Keratinocyte (primary cell): ENCODE measurements around the gene UBAC2. TPM values are rescaled to one million over a fixed set of nuclear protein-coding genes. Genes with fewer than 3 reads are reported as not detected.

Experiments used
- DNase-seq: peaks from one replicate; pipeline ENCODE4 v3.0.0-alpha.2; 2011; ENCODE audit warnings: low read depth, missing footprints, low spot score
- FAIRE-seq: peaks from 2 replicates; lab custom pipeline; 2011; peaks lifted over from hg19 to GRCh38; lab: Jason Lieb, UNC
- H2AFZ ChIP-seq: 2 replicates; pipeline ENCODE4 v1.6.0; 2012; ENCODE audit warnings: low read length, control low read depth, inconsistent platforms; ENCODE audit not compliant: control insufficient read depth
- H3K27ac ChIP-seq: 2 replicates; pipeline ENCODE4 v1.5.1; 2011; ENCODE audit warnings: low read length; ENCODE audit not compliant: control insufficient read depth, insufficient read depth
- H3K27me3 ChIP-seq: 3 replicates; pipeline ENCODE4 v1.6.0; 2011; ENCODE audit warnings: low read length; ENCODE audit not compliant: control insufficient read depth, insufficient read depth; ENCODE audit errors: extremely low read depth
- H3K36me3 ChIP-seq, 2 experiments: 2 replicates in 1 of 2; 3 replicates in 1 of 2; pipeline ENCODE4 v1.5.1; 2011; ENCODE audit warnings: low read length in 2 of 2, mild to moderate bottlenecking in 1 of 2; ENCODE audit not compliant: control insufficient read depth in 2 of 2, insufficient read depth in 2 of 2; ENCODE audit errors: extremely low read depth in 1 of 2
- H3K4me1 ChIP-seq: 3 replicates; pipeline ENCODE4 v1.5.1; 2011; ENCODE audit warnings: low read length; ENCODE audit not compliant: control insufficient read depth, insufficient read depth; ENCODE audit errors: extremely low read depth
- H3K4me2 ChIP-seq: 3 replicates; pipeline ENCODE4 v1.6.0; 2011; ENCODE audit warnings: low read depth, low read length; ENCODE audit not compliant: control insufficient read depth, insufficient read depth; ENCODE audit errors: extremely low read depth
- H3K4me3 ChIP-seq, 3 experiments: fragments of 200-600 bp in 1 of 3; sonication (generic) in 1 of 3; 2 replicates in 2 of 3; 3 replicates in 1 of 3; pipeline ENCODE4 v1.5.1; 2011 to 2016; ENCODE audit warnings: low read length in 3 of 3, mild to moderate bottlenecking in 3 of 3, control low read depth in 2 of 3, inconsistent platforms in 1 of 3, low read depth in 1 of 3, mixed read lengths in 1 of 3, mixed run types in 1 of 3, moderate library complexity in 1 of 3; ENCODE audit not compliant: control insufficient read depth in 2 of 3, insufficient read depth in 2 of 3; ENCODE audit errors: extremely low read depth in 1 of 3
- H3K79me2 ChIP-seq: 2 replicates; pipeline ENCODE4 v1.6.0; 2012; ENCODE audit warnings: low read length; ENCODE audit not compliant: control insufficient read depth, insufficient read depth
- H3K9ac ChIP-seq: 3 replicates; pipeline ENCODE4 v1.6.0; 2011; ENCODE audit warnings: low read length; ENCODE audit not compliant: control insufficient read depth, insufficient read depth; ENCODE audit errors: extremely low read depth
- H3K9me1 ChIP-seq: 3 replicates; pipeline ENCODE4 v1.6.0; 2011; ENCODE audit warnings: low read length; ENCODE audit not compliant: control insufficient read depth, insufficient read depth; ENCODE audit errors: extremely low read depth
- H3K9me3 ChIP-seq: 2 replicates; pipeline ENCODE4 v1.5.1; 2012; ENCODE audit warnings: low read depth, low read length; ENCODE audit not compliant: control insufficient read depth
- H4K20me1 ChIP-seq: 3 replicates; pipeline ENCODE4 v1.6.0; 2011; ENCODE audit warnings: low read length; ENCODE audit not compliant: control insufficient read depth, insufficient read depth; ENCODE audit errors: extremely low read depth
- EZH2 ChIP-seq: IDR thresholded peaks from one replicate; pipeline ENCODE4 v1.6.1; 2012; ENCODE audit warnings: inconsistent platforms, mild to moderate bottlenecking, low read length, moderate library complexity
- dilution Hi-C: fragments of 300-500 bp; cut with MboI; formaldehyde crosslinking; loops from one replicate; pipeline ENCODE4 v1.7.0; 2020; ENCODE audit warnings: low sequenced_read_pairs; ENCODE audit not compliant: extremely low pct_ligation_motif_present
- polyA plus RNA-seq, 5 experiments: library from polyadenylated mRNA; depleted of rRNA in 3 of 5; stranded (reverse) in 3 of 5; stranded (forward) in 1 of 5; unstranded in 1 of 5; fragments of >200 nt; gene quantifications; 1 replicate in 1 of 5; 2 replicates in 3 of 5; 3 replicates in 1 of 5; pipeline versions ENCODE4 v1.2.1 to v1.2.3, GENCODE V29; 2011 to 2012; ENCODE audit warnings: missing spikeins in 2 of 5, low read depth in 1 of 5, low replicate concordance in 1 of 5
- TF ChIP-seq, protein P1 (sequence below), 3 experiments: IDR thresholded peaks in 1 of 3; conservative IDR thresholded peaks in 1 of 3; optimal IDR thresholded peaks in 1 of 3; 2 replicates in 2 of 3; 3 replicates in 1 of 3; pipeline versions ENCODE3 to v1.5.1; 2011; ENCODE audit warnings: low read length in 3 of 3, mild to moderate bottlenecking in 3 of 3, moderate library complexity in 2 of 3, control low read depth in 1 of 3, inconsistent platforms in 1 of 3; ENCODE audit not compliant: insufficient read depth in 2 of 3; ENCODE audit errors: extremely low read depth in 1 of 3

The UBAC2 gene
- polyA plus RNA-seq, 1 donor (not counting 4 experiments of a cell fraction or from before 2014, with no cell fraction given), result 104 TPM

DNA sequence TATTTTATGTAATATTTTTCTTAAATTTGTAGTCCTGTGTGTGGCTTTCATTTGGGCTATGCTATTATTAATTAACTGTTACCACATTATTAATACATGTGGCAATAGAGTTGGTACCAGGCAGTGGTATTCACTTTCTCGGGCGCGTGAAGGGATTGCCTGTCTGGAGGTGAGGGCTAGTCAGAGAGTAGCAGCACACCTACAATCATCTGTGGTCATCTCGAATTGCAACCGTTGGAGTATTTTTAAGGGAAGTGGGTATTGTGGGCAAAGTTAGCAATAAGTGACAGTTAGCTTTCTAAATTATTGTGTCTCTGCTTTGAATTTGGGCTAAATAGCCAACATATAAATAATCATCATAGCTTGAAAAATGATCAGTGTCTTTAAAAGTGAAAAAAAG is 77.5 kb downstream of the UBAC2 start:
- FAIRE-seq, result no peak
- dilution Hi-C loops, result no loop called here
- Histone ChIP-seq H3K4me3 (no peak overlapping the region), H3K27ac (no peak overlapping the region), H3K36me3 (peaks cover 0 to 8% of the 10 kb centered on the region in 2 experiments), H3K9ac (no peak overlapping the region), H3K4me1 (no peaks in the 10 kb centered on the region), H3K9me1 (no peaks in the 10 kb centered on the region), H3K79me2 (no peaks in the 10 kb centered on the region), H3K4me2 (no peak overlapping the region), H2AFZ (no peak overlapping the region), H3K27me3 (no peaks in the 10 kb centered on the region), H4K20me1 (no peaks in the 10 kb centered on the region), H3K9me3 (no peaks in the 10 kb centered on the region)
- no peak for TF ChIP-seq EZH2
- TF ChIP-seq, protein P1, sequence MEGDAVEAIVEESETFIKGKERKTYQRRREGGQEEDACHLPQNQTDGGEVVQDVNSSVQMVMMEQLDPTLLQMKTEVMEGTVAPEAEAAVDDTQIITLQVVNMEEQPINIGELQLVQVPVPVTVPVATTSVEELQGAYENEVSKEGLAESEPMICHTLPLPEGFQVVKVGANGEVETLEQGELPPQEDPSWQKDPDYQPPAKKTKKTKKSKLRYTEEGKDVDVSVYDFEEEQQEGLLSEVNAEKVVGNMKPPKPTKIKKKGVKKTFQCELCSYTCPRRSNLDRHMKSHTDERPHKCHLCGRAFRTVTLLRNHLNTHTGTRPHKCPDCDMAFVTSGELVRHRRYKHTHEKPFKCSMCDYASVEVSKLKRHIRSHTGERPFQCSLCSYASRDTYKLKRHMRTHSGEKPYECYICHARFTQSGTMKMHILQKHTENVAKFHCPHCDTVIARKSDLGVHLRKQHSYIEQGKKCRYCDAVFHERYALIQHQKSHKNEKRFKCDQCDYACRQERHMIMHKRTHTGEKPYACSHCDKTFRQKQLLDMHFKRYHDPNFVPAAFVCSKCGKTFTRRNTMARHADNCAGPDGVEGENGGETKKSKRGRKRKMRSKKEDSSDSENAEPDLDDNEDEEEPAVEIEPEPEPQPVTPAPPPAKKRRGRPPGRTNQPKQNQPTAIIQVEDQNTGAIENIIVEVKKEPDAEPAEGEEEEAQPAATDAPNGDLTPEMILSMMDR (optimal IDR thresholded peaks at IDR 0.05 in 1 of 3, IDR thresholded peaks at IDR 0.05 in 1 of 3, conservative IDR thresholded peaks at IDR 0.05 in 1 of 3; ENCODE audit: extremely low read depth in 1 of 3, insufficient read depth in 2 of 3, low read length in 3 of 3), result no peak
- no peak for DNase-seq

DNA sequence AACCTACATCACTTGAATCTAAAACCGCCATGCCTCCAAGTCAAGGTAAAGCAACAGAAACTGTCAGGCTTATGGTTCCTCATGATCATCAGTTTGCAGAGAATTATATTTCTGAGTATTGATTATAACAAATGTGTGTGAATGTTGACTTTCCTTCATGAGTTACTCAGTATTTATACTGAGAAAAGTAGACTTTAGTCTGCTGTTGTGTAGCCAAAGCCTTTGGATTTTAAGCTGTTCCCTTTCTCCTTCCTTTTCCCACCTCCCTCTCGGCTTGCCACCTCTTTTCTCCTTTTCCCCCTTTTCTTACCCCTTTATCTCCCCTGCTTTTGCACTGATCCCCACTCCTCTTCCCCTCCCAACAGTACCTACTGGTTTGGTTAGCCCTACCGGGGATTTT is 78.2 kb downstream of the UBAC2 start:
- dilution Hi-C loops, result no loop called here
- no peaks in the 10 kb centered on the region for H3K9me1 ChIP-seq

More for the DNA sequence above, 78.2 kb downstream of the UBAC2 start:
- Histone ChIP-seq H3K9ac (no peak overlapping the region), H3K79me2 (no peaks in the 10 kb centered on the region), H3K36me3 (peaks cover 0 to 8% of the 10 kb centered on the region in 2 experiments), H3K4me3 (no peak overlapping the region), H4K20me1 (no peaks in the 10 kb centered on the region), H3K4me1 (no peaks in the 10 kb centered on the region), H2AFZ (no peak overlapping the region), H3K4me2 (no peak overlapping the region), H3K27me3 (no peaks in the 10 kb centered on the region), H3K27ac (no peak overlapping the region), H3K9me3 (no peaks in the 10 kb centered on the region)
- DNase-seq, result no peak
- TF ChIP-seq EZH2, result no peak
- TF ChIP-seq, protein P1 (optimal IDR thresholded peaks at IDR 0.05 in 1 of 3, IDR thresholded peaks at IDR 0.05 in 1 of 3, conservative IDR thresholded peaks at IDR 0.05 in 1 of 3; ENCODE audit: extremely low read depth in 1 of 3, insufficient read depth in 2 of 3, low read length in 3 of 3), result no peak
- no peak for FAIRE-seq
